Measurements from ENCODE around the gene OSBPL6.

Gene OSBPL6

DNA sequence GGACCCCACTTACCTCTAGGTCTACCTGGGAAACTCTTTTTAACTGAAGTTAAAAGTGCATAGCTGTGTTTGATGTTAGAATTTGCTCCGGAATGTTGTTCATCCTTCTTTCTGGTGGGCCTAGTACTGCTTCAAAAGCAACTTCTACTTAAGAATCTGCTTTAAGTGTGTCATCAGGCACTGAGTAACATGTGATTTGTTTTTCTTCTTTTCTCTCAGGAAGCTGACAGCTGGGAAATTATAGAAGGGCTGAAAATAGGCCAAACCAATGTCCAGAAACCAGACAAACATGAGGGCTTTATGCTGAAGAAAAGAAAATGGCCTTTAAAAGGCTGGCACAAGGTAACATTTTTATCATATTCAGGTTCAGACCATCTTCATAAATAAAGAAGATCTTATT lies 133.7 kb downstream of the OSBPL6 start:
- TF ChIP-seq, protein P1, sequence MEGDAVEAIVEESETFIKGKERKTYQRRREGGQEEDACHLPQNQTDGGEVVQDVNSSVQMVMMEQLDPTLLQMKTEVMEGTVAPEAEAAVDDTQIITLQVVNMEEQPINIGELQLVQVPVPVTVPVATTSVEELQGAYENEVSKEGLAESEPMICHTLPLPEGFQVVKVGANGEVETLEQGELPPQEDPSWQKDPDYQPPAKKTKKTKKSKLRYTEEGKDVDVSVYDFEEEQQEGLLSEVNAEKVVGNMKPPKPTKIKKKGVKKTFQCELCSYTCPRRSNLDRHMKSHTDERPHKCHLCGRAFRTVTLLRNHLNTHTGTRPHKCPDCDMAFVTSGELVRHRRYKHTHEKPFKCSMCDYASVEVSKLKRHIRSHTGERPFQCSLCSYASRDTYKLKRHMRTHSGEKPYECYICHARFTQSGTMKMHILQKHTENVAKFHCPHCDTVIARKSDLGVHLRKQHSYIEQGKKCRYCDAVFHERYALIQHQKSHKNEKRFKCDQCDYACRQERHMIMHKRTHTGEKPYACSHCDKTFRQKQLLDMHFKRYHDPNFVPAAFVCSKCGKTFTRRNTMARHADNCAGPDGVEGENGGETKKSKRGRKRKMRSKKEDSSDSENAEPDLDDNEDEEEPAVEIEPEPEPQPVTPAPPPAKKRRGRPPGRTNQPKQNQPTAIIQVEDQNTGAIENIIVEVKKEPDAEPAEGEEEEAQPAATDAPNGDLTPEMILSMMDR (IDR thresholded peaks at IDR 0.05; ENCODE audit: low read depth, low read length): no peak
- no peak overlapping the region for H3K4me3 ChIP-seq (ENCODE audit: low read depth, low read length)

DNA sequence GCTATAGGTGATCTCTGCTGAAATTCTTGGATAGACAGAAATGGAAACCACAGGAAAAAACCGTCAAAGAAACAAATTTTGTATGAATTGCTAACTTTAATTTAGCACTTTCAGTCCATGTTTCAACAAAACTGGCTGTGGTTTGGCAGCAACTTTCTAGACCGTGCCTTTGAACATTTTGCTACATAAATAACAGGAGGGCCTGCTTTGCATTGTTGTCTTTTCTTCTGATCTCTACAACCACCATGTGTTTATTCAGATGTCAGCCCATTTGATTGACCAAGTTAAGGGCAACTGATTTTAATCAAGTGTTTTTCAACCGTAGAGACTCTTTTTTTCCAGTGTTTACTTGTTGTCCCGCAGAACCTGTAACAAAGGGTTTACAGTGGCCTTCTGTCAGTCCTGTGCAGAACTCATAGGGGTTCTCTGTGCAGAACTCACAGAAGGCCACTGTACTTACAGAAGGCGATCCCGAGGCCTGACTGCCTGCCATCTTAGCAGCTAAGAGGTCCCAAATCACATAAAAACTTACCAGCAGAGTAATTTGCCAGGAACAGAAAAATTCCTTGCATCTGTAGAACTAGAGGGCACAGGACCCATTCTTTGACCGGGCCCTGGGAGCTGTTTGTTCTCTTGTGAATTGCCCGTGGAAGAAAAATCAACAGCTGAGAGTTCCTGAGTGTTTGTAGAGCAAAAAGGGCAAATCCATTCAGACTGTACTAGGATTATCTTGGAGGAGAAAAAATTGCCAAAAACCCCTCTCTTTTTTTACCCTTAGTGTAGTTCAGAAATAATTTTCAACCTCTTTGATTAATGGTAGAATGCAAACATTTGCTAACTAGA lies 136.1 kb downstream of the OSBPL6 start:
- H3K4me3 ChIP-seq (ENCODE audit: low read depth, low read length): no peak overlapping the region
- TF ChIP-seq, protein P1 (IDR thresholded peaks at IDR 0.05; ENCODE audit: low read depth, low read length): no peak

DNA sequence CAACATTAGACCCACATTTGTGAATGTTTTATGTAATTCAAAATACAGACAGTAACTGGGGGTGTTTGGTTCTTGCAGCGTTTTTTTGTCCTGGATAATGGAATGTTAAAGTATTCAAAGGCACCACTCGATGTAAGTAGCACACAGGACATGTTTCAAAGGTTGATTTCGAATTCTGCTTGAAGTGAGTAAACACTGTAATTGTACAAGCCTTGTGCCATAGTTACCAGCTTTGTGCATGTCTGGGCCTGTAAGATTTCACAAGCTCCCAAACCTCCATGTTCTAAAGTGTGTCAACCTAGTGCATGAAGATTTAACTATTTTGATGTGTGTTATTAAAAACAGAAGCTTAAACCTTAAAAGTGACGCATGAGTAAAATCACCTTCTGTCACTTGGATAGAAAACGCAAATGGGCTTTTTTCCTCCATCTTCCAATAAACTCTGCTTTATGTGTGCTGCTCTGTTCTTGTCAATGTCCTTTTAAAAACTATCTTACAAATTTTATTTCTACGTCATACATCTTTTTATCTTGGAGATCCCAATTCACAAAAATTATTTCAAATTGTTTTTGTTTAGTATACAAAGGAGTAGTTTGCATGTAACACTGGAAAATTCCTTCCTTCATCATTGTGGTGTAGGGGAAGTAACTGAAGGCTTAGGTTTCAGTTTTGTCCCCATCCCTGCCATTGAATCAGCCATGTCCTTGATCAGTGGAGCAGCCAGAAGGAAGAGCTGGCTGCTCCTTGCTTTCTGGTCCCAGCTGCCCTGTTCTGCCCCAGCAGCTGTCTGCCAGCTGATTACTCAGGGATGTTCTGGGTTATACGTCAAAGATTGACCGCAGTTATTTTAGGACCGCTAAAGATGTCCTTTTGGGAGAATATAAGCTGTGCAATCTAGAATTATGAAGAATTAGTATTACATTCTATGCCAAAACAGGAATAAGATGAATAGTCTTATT lies 137.4 kb downstream of the OSBPL6 start:
- TF ChIP-seq, protein P1 (IDR thresholded peaks at IDR 0.05; ENCODE audit: low read depth, low read length): no peak

DNA sequence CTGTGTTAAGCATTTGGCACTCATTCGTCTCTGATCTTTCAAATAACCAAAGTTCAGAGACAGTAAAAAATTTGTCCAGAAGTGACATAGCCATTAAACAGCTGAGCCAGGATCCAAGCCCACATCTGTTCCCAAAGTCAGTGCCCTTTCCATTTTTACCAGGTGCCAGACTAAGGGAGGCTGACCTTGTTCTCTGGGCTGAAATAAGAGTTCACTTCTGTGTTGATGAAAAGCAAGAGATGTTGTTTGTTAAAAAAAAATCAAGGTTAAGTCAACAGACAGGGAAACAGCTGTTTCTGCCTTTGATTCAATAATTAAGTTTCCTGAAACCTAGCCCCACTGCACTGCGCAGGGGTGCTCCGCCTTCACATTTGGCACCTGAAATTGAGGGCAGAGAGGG lies 139.5 kb downstream of the OSBPL6 start:
- TF ChIP-seq, protein P1 (IDR thresholded peaks at IDR 0.05; ENCODE audit: low read depth, low read length): no peak
- no peak overlapping the region for H3K4me3 ChIP-seq (ENCODE audit: low read depth, low read length)

More for the DNA sequence above, 137.4 kb downstream of the OSBPL6 start:
- no peak overlapping the region for H3K4me3 ChIP-seq (ENCODE audit: low read depth, low read length)

DNA sequence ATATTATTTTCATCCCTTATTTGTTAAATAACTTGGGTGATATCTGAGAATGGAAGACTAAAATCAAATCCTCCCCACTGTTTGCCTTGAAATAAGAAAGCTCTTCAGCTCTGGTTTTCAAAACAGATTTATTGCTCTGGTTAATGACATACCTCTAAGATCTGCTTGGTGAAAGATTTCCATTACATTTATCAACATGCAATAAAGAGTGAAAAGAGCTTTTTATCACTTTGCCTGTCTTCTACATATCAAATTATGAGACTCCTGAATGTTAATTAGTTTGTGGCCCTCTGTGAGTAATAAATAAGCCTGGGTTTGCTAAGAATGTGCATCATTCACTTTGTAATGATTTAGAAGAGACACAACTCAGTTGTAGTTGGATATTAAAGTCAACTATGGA lies 140.9 kb downstream of the OSBPL6 start:
- TF ChIP-seq, protein P1 (IDR thresholded peaks at IDR 0.05; ENCODE audit: low read depth, low read length): no peak
- no peak overlapping the region for H3K4me3 ChIP-seq (ENCODE audit: low read depth, low read length)

DNA sequence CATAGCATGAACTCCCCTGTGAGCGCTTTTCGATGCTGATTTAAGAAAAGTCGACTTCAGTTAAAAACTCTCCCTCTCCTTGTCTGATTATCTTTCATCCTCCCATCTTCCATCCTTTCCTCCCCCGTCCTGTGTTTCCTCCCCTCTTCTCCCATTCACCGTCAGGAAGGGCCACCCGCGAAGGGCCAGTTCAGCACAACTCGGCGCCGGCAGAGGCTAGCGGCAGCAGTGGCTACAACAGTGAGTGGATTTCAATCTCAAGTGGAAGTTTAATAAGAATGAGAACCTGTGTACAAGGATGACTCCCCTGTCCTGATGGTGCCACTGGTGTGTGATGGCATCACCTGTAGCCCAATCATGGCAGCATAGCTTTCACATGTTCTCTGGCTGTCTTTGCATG lies 149.8 kb downstream of the OSBPL6 start:
- no peak overlapping the region for H3K4me3 ChIP-seq (ENCODE audit: low read depth, low read length)
- TF ChIP-seq, protein P1 (IDR thresholded peaks at IDR 0.05; ENCODE audit: low read depth, low read length): no peak
